T1000 (cell line): ENCODE measurements around the gene PVALEF.

Experiments used
- DNase-seq: peaks from one replicate; lab custom pipeline; 2025; ENCODE audit warnings: mixed read lengths; lab: John Stamatoyannopoulos, UW

PVALEF gene

DNA sequence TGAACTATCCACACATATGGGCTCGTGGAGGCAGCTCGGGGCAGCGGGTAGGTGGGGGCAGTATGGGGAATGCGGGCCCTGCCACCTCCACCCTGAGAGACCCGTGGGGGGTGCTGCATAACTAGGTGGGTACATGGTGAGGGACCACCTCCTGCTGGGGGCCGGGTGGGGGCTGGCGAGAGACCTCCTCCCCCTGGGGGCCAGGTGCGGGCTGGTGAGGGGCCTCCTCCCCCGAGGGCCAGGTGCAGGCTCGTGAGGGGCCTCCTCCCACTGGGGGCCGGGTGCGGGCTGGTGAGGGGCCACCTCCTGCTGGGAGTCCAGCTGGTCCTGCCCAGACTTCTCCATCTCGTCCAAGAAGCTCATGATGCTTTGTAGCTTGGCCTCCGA, 32.1 kb downstream of the PVALEF start:
- DNase-seq: no peak

DNA sequence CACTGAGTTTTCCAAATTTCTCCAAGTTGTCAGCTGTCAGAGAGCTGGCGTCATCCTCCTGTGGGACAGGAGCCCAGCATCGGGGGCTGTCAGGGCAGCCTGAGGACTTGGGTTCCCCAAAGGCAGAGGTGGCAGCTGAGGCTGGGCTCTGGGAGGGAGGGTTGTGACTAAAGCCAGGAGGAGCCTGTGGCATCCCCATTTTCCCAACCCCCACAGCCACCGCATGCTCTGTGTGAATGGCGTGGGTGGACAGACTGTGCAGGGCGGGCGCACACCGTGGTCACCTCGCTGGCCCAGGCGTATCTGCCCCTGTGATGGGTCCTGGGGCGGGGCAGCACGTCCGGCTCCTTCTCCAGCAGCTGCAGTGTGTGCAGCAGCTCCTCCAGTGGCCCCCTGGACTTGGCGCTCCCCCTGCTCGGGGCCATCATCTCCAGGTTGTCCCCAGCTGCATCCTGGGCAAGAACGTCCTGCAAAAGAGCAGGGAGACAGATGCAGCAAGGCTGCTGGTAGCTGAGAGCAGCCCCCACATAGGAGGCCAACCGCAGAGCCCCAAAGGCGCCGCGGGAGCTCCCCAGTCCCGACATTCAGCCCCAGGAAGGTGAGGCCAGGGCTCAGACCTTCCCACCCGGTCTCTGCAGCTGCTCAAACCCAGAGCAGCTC, 32.7 kb downstream of the PVALEF start:
- no peak for DNase-seq

DNA sequence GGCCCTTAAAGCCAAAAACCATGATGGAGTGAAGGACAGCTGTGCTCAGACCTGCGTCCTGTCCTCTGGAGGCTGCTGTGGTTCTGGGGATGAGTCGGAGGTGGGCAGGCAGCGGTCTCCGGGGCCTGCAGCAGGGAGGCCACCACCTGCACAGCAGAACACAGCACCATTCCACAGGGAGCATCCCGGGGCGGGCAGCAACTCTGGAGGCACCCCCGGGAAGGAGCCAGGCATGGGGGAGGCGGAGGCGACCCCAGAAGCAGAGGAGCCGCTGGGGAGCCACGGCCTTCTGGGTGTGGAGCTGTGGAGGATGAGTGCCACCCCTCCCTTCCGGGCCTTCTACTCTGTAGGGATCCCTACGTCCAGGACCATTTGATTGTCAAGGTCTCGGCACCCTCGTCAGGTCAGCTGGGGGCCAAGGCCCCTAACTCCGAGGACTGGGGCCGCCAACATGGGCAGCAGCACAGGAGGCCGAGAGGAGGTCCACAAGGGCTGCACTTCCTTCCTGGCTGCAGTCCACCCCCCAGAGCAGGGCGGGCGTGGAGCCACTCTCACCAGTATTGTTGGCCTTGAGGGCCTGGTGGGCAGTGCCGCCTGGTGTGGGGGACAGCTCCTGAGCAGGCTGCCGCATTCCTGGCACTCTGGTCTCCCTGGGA, 33.6 kb downstream of the PVALEF start:
- no peak for DNase-seq

DNA sequence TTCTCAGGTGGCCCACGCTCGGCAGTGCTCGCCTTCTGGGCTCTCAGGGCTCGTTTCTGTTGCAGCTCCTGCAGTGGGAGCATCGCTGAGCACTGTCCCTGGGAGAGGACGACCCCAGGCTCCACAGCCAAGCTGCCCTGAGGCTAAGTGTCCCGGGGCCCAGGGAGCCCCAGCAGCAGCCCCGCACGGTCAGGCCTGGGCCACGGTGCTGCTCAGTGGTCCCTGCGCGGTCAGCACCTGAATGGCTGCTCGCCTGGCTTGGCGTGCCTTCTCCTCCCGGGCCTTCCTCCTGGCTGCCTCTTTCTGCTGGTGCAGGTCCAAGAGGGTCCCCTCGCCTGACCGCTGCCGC, 34.1 kb downstream of the PVALEF start:
- no peak for DNase-seq

DNA sequence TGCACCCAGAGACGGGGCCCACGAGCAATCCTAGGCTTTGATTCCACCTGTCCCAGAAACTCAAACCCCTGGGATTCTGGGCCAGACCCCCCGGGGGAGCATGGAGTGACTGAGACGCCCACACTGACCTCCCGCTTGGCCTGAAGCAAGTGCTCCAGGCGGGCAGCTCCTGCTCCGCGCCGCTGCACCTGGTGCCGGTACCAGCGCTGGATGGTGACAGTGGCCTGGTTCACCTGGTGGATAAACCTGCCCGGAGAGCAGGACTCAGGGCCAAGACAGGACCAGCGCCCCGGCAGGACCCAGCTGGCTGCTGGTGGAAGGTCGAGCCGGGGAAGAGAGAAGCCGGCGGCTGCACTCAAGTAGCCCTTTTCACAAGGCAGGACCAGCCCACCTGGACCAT, 34.9 kb downstream of the PVALEF start:
- no peak for DNase-seq

DNA sequence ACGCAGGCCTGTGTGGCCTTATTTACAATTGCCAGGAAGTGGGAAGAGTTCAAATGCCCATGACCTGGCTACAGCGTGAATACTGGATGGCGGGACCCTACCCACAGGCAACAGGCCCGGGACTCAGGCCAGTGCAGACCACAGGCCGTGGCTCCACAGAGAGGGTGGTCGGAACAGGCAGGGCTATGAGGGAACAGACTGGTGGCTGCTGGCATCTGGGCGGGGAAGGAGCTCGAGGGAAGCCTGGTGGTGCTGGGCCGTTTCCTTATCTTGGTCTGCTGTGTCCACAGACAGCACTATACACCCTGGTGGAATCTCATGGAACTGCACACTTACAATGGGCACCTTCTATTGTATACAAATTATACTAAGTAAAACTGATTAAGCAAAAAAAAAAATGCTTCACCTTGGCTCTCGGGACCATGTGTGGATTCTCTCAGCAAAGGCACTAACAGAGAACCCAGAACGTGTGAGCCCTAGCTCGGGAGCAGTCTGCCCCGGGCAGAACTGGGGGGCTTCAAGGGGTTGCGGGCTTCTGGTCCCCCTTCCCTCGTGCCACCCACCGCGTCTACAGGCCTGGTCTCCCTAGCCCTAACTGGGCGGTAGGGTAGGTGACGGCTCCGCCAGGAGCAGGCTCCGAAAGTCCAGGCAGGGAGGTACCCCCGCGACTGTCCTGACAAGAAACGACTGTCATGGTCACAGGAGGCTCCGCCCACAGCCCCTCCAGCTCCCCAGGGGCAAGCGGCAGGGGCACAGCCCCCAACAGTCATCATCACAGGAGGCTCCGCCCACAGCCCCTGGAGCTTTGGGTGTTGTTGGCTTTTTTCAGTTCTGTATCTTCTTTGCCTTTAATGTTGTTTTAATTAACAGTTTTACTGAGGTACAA, 35.6 kb downstream of the PVALEF start:
- no peak for DNase-seq

DNA sequence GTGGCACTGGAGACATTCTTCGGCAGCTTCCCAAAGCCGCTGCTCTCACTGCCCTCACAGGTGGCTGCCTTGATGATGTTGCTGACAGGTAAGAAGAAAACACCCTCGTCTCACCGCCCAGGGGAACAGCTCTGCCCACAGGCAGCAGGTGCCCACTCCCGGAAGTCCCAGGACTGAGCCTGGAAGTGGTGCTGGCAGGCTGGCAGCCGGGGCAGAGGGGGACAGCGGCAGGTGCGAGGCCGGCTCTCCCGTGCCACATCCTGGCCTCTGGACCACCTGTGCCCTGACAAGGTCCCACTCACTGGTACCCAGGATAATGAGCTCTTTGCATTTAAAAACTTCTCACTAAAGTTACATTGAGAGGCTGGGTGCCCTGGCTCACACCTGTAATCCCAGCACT, 37.0 kb downstream of the PVALEF start:
- no peak for DNase-seq

DNA sequence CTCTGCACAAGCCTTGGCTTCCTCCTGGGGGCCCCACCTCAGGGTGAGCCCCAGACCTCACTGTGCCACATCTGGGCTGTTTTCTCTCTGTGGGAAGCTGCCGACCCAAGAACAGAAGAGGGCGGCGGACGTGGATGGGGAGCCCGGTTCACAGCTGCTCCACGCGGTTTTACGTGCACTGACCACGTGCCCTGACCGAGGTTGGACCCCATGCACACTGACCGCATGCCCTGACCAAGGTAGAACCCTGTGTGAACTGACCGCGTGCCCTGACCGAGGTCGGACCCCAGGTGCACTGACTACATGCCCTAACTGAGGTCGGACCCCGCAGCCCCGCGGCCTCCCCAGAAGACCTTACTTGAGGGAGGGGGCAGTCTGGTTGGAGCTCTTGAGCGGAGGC, 37.8 kb downstream of the PVALEF start:
- no peak for DNase-seq

DNA sequence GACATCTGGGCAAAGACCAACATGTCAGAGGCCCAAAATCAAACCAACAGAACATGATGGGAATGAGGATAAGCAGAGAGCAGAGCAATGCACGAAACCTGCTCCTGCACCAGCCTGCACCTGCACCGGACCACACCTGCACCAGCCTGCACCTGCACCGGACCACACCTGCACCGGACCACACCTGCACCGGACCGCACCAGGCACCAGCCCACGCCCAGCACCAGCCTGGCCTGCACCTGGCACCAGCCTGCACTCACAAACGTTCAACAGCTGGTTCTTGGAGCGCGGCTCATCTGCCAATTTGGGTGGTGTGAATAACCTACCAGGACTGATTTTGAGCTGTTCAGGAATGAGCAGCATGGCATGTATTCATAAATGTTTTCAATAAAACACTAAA, 39.3 kb downstream of the PVALEF start:
- DNase-seq: no peak

DNA sequence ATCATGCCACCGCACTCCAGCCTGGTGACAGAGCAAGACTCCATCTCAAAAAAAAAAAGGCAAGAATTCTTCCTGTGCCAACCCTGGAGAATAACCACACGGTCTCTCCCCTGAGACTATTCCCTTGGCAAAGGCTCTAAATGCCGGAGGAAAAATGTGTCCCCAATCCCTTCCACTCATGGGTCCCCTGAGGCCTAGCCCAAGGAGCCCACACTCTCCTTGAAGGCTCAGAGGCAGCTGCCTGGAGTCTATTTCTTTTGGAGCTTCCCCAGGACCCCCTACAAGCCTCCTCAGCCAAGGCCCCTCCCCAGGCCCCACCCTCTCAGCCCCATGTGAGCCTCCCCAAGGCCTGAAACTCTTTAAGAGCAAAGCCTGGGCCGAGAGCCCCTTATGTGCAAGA, 40.9 kb downstream of the PVALEF start:
- DNase-seq: no peak

DNA sequence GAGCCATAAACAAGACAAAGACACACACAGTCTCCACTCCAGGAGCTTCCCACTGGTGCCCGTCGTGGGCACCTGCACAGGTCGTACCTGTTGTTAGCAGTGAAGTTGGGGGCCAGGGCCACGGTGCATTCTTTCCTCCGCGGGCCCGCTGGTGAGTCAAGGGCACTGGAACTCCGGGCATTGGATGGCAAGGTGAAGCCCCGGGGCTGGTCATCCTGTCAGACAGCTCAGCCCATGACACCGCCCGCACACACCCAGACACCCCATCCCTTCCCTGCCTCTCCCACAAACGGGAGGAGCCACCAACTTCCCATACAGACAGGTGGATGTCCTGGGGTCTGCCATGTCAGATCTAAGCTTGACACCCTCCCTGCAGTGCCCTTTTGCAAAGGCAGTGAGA, 41.4 kb downstream of the PVALEF start:
- DNase-seq: no peak

DNA sequence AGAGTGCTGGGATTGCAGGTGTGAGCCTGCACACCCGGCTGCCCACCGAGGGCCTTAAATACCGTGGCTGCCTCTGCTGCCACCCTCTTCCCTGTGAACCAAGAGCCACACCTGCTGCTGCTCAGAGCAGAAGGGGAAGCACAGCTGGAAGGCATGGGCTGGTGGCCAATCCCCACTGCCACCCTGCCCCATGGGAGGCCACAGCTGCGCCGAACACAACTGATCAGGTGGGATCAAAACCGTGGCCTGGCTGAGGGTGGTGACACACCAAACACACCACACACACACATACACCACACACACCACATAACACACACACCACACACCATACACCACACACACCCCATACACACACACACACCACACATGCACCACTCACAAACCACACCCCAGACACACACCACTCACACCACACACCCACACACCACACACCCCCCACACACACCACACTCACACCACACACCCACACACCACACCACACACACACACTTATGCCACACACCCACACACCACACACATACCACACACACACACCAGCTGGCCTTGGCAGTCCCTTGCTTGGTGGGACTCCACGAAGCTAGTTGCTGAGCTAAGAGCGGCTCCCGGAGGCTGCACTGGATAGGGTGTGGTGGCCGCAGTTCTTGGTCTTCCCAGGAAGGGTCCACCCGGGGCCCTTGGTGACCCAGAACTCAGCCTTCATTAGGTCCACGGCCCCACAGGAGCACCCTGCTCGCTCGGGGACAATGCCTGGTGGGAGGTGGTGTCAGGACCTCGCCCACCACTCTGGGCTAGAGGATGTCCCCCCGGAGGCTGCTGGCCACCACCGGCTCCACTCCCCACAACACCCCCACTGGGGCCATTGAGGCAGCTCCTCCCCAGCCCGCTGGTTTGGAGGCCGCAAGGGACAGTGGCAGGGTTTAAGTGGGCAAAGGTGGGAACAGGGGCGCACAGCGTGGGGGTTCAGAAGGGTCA, 42.6 kb downstream of the PVALEF start:
- DNase-seq: no peak

DNA sequence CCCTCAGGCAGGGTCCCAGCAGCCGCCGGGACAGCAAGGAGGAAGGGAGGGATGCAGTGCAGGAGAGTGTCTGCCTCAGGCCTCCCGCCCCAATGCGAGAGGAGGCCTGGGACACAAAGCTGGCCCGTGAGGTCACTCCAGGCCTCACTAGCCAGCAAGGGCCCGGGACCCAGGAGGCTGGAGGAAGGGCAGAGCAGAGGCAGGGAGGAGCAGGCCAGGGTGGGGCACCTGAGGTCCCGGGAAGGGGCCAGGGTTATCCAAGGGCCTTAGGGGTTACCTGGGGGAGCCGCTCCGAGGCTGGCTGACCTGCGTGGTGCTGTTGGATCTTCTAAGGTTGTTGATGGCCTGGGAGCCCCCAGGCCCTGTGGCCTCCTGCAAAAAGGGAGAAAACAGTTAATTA, 43.3 kb downstream of the PVALEF start:
- no peak for DNase-seq

DNA sequence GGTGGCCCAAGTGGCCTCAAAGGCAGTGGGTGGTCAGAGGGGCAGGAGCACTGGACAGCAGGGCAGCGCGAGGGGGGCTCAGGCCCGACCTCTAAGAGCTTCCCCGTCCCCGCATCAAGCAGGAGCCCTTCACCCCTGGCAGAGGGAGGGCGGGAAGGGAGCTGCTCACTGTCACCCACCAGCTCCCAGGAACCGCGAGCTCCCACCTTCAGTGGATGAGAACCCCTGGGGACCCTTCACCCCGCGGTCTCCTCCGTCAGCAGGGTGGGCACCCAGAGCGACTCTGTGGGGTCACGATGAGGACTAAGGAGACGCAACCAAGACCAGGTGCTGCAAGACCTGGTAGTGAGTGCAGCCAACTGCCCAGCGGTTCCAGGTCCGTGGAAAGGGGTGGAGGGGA, 43.8 kb downstream of the PVALEF start:
- no peak for DNase-seq

DNA sequence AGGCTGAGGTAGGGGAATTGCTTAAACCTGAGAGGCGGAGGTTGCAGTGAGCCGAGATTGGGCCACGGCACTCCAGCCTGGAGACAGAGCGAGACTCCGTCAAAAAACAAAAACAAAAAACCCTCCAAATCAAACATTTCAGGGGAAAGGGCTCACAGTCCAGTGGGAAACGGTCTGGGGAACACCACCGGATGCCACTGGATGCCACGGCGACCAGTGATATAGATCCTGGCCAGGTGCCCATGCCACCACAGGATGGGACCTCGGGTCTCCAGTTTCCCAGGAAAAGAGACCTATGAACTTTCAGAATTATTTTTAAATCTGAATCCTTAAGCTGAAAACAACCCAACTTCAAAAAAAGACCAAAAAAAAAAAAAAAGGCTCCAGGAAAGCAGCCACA, 45.2 kb downstream of the PVALEF start:
- DNase-seq: no peak

DNA sequence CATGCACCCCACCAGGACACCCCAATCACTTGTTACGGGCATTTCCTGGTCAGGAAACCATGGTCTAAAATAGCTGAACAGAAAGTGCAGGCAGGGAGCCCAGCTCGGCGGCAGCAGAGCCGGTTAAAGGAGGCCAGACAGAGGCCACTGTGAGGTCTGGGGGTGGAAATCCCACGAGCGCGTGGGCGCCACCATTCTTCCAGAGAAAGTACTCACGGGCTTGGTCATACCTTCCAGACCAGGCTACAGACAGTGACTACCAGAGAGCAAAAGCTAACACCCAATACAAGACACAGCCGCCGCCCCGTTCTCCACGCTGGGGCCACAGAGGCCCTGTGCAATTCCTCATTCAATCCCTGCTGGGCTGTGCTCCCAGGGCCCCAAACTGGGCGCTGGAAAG, 45.6 kb downstream of the PVALEF start:
- no peak for DNase-seq

DNA sequence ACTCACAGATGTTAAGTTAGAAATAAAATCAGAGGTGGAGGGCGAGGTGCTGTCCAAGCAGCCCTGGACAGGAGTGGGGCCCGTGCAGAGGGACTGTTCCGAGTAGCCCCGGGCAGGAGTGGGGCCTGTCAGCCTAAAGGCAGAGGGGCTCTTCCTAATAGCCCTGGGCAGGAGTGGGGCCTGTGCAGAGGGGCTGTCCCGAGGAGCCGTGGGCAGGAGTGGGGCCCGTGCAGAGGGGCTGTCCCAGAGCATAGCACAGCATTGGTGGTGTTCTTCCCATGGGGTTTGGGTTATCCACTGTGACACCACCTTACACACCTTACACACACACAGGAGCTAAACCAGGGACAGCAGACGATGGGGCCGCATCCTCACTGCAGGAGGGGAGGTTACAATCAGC, 47.1 kb downstream of the PVALEF start:
- no peak for DNase-seq

DNA sequence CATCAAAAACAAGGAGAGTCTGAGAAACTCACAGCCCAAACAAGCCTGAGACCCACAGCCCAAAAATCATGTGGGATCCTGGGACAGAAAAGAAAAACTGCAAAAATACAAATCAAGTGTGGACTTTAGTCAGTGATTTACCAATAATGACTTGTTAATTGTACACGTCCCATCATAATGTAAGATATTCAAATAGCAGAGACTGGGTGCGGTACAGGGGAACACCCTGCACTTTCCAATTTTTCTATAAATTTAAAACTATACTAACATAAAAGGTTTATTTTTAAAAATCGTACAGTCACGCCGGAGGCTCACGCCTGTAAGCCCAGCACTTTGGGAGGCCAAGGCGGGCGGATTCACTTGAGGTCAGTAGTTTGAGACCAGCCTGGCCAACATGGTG, 48.7 kb downstream of the PVALEF start:
- no peak for DNase-seq

DNA sequence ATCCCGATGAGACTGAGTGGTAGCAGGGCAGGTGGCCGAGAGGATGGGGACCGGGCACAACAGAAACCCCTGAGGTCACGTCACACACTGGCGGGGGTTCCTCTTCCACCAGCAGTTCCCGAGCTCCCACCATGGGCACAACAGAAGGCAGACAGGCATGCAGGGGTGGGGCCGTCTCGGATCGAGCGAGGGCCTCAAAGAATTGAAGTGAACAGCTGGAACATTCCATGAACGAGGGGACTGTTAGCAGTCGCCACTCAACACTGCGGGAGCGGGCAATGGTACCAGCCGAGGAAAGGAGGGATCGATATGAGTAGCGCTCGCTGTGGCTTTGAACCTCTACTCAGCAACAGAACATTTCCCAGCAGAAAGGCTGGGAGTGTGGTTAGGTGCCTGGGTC, 52.2 kb downstream of the PVALEF start:
- DNase-seq: no peak

DNA sequence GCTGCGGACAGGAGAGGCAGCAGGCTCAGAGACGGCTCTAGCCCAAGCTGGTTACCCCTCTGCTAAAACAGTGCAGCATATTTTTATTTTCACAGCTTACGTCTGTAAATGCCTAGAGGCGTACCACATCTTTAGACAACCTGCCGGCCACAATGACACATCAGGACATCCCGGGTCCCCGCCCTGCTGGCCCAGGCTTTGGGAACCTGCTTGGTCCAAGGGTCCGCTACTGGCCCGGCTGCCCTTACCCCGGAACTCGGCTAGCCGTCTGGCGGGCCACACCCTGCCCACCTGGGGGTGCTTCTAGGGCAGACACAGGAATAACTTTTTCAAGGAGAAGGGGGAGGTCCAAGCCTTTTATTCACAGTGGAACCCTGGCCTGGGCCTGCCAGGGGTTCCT, 53.2 kb downstream of the PVALEF start:
- DNase-seq: no peak

DNA sequence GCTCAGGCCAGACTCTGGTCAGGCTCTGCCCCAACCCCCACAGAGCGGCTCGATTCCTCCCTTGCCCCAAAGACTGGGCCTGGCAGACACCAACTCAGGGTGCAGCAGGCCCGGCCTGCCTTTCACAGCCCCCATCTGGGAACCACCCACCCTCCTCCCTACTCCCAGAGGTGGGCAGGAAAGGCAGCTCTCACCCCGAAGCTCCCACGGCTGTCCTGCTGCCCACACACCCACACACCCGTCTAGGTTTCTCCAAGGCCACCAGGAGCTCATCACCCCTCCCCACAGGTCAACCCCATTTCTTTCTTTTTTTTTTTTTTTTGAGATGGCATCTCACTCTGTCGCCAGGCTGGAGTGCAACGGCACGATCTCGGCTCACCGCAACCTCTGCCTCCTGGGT, 53.7 kb downstream of the PVALEF start:
- DNase-seq: no peak
